ENCODE results near the gene CFAP299. TPM values are rescaled to one million over a fixed set of nuclear protein-coding genes. Genes with fewer than 3 reads are reported as not detected.

CFAP299 gene
- total RNA-seq, 1 donor from 2014 or later = not detected

GRCh38 chr4:80710748-80711451, 375.4 kb downstream of the CFAP299 start:
- Histone ChIP-seq H3K9ac (ENCODE audit: low read length) (no peak overlapping the region), H4K20me1 (ENCODE audit: insufficient read depth, low read length) (no peaks in the 10 kb centered on the region), H3K4me1 (ENCODE audit: insufficient read depth, low read length) (no peaks in the 10 kb centered on the region), H3K9me3 (ENCODE audit: insufficient read depth, low read depth, low read length) (no peaks in the 10 kb centered on the region), H3K4me3 (ENCODE audit: insufficient read depth, low read depth, low read length) (no peak overlapping the region), H3K4me2 (ENCODE audit: low read length) (no peak overlapping the region), H3K27me3 (ENCODE audit: insufficient read depth, low read length) (no peaks in the 10 kb centered on the region), H2AFZ (ENCODE audit: low read depth, low read length) (no peak overlapping the region), H3K27ac (ENCODE audit: low read depth, low read length) (no peak overlapping the region), H3K36me3 (ENCODE audit: insufficient read depth, low read length) (no peaks in the 10 kb centered on the region), H3K79me2 (ENCODE audit: insufficient read depth, low read length) (no peaks in the 10 kb centered on the region)
- Mint-ChIP-seq H3K27ac (ENCODE audit: unreplicated experiment) (no peak overlapping the region), H3K9me3 (ENCODE audit: unreplicated experiment) (no peaks in the 10 kb centered on the region), H3K4me1 (ENCODE audit: low read depth, unreplicated experiment) (no peaks in the 10 kb centered on the region), H3K36me3 (ENCODE audit: low read depth, unreplicated experiment) (no peaks in the 10 kb centered on the region), H3K27me3 (ENCODE audit: low read depth, unreplicated experiment) (no peaks in the 10 kb centered on the region), H3K4me3 (ENCODE audit: unreplicated experiment) (no peak overlapping the region)
- no peak for DNase-seq (ENCODE audit: low read depth)
- TF ChIP-seq CTCF (IDR thresholded peaks at IDR 0.05; ENCODE audit: insufficient read depth, low read depth, low read length) (no peak), EZH2 (IDR thresholded peaks at IDR 0.05; ENCODE audit: insufficient read depth, low read length) (no peak)
- FAIRE-seq = no peak

DNA sequence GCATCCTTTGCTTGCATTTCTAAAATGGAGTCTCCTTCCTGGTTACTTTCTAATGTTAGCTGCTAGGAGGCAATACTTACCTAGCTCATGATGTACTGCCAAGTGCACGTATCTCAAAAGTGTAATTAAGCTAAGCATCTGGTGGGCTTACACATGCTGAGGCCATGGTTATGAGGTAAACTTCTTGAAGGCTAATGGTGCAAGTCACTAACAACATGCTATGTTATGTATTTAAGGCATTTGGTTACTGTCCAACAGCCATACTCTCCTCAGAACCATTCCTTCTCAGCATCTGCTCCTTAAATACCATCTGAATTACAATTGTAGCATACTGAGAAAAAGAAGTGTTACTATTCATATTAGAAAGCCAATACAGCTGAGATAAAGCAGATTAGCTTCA, 376.4 kb downstream of the CFAP299 start:
- Mint-ChIP-seq H3K4me3 (ENCODE audit: unreplicated experiment) (no peak overlapping the region), H3K36me3 (ENCODE audit: low read depth, unreplicated experiment) (no peaks in the 10 kb centered on the region), H3K9me3 (ENCODE audit: unreplicated experiment) (no peaks in the 10 kb centered on the region), H3K4me1 (ENCODE audit: low read depth, unreplicated experiment) (no peaks in the 10 kb centered on the region), H3K27me3 (ENCODE audit: low read depth, unreplicated experiment) (no peaks in the 10 kb centered on the region), H3K27ac (ENCODE audit: unreplicated experiment) (no peak overlapping the region)
- H2AFZ ChIP-seq (ENCODE audit: low read depth, low read length) = no peak overlapping the region
- no peaks in the 10 kb centered on the region for H3K27me3 ChIP-seq (ENCODE audit: insufficient read depth, low read length)
- DNase-seq (ENCODE audit: low read depth) = no peak
- no peak overlapping the region for H3K9ac ChIP-seq (ENCODE audit: low read length)
- H3K4me1 ChIP-seq (ENCODE audit: insufficient read depth, low read length) = no peaks in the 10 kb centered on the region
- H4K20me1 ChIP-seq (ENCODE audit: insufficient read depth, low read length) = no peaks in the 10 kb centered on the region
- H3K4me3 ChIP-seq (ENCODE audit: insufficient read depth, low read depth, low read length) = no peak overlapping the region
- H3K4me2 ChIP-seq (ENCODE audit: low read length) = no peak overlapping the region
- FAIRE-seq = no peak
- no peak overlapping the region for H3K27ac ChIP-seq (ENCODE audit: low read depth, low read length)
- no peaks in the 10 kb centered on the region for H3K36me3 ChIP-seq (ENCODE audit: insufficient read depth, low read length)
- no peaks in the 10 kb centered on the region for H3K79me2 ChIP-seq (ENCODE audit: insufficient read depth, low read length)
- no peak for TF ChIP-seq EZH2 (IDR thresholded peaks at IDR 0.05; ENCODE audit: insufficient read depth, low read length)
- no peak for TF ChIP-seq CTCF (IDR thresholded peaks at IDR 0.05; ENCODE audit: insufficient read depth, low read depth, low read length)
- H3K9me3 ChIP-seq (ENCODE audit: insufficient read depth, low read depth, low read length) = no peaks in the 10 kb centered on the region

DNA sequence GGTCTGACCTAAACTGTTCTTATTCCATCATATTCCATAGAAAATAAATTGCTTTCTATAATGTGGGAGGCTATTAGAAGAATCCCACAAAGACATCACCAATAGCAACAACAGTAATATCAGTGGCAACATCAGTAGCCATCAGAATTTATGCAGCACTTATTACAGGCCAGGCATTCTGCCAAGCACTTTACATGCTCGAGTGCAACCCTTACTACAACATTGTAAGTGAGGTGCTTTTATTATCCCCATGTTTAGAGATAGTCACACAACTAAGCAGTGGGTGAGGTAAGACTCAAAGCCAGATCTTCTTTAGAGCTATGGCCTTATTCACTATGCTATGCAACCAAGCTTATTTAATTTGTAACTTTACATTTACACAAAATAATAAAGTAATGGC, 377.9 kb downstream of the CFAP299 start:
- Histone ChIP-seq H3K36me3 (ENCODE audit: insufficient read depth, low read length) (no peaks in the 10 kb centered on the region), H3K27me3 (ENCODE audit: insufficient read depth, low read length) (no peaks in the 10 kb centered on the region), H4K20me1 (ENCODE audit: insufficient read depth, low read length) (no peaks in the 10 kb centered on the region), H3K4me3 (ENCODE audit: insufficient read depth, low read depth, low read length) (no peak overlapping the region), H3K9ac (ENCODE audit: low read length) (no peak overlapping the region), H3K9me3 (ENCODE audit: insufficient read depth, low read depth, low read length) (no peaks in the 10 kb centered on the region), H3K4me1 (ENCODE audit: insufficient read depth, low read length) (no peaks in the 10 kb centered on the region), H3K4me2 (ENCODE audit: low read length) (no peak overlapping the region), H3K79me2 (ENCODE audit: insufficient read depth, low read length) (no peaks in the 10 kb centered on the region), H2AFZ (ENCODE audit: low read depth, low read length) (no peak overlapping the region), H3K27ac (ENCODE audit: low read depth, low read length) (no peak overlapping the region)
- H3K4me1 Mint-ChIP-seq (ENCODE audit: low read depth, unreplicated experiment) = no peaks in the 10 kb centered on the region
- TF ChIP-seq CTCF (IDR thresholded peaks at IDR 0.05; ENCODE audit: insufficient read depth, low read depth, low read length) (no peak), EZH2 (IDR thresholded peaks at IDR 0.05; ENCODE audit: insufficient read depth, low read length) (no peak)
- no peaks in the 10 kb centered on the region for H3K27me3 Mint-ChIP-seq (ENCODE audit: low read depth, unreplicated experiment)
- no peak overlapping the region for H3K4me3 Mint-ChIP-seq (ENCODE audit: unreplicated experiment)
- no peaks in the 10 kb centered on the region for H3K9me3 Mint-ChIP-seq (ENCODE audit: unreplicated experiment)
- DNase-seq (ENCODE audit: low read depth) (no peak), FAIRE-seq (no peak)
- no peak overlapping the region for H3K27ac Mint-ChIP-seq (ENCODE audit: unreplicated experiment)
- H3K36me3 Mint-ChIP-seq (ENCODE audit: low read depth, unreplicated experiment) = no peaks in the 10 kb centered on the region
